HG02885 (cell line): Measurements from ENCODE around the gene VCPKMT.

Experiments
- ATAC-seq: cut with Tn5 transposase; IDR thresholded peaks from one replicate; pipeline ENCODE4 v1.9.1; 2021; ENCODE audit warnings: mild to moderate bottlenecking; ENCODE audit not compliant: unreplicated experiment, poor library complexity

VCPKMT gene

GRCh38 chr14:50116181-50116956, at the start of gene VCPKMT:
VCPKMT (minus strand) TSS chr14:50116572; CDS start chr14:50116552, 20 bp downstream.
- peak; percentile 98 for ATAC-seq

DNA sequence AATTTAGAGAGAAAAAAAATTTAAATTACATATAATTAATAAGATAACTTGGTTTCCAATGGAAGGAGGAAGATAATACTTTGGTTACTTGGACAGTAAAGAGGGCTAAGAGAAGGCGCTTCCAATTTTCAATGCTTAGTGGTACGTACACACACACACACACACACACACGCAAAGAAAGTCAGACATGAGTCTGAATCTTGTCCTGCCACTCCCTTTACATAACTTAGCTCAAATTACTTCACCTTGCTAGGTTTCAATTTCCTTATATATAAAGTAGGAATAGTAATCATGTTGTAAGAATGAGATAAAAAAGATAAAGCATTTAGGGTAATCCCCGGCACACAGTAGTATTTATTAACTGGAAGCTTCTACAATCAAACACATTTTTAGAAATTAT, 39.7 kb upstream of the VCPKMT start:
- no peak for ATAC-seq

GRCh38 chr14:50148799-50149198, 32.4 kb upstream of the VCPKMT start:
- ATAC-seq = no peak

- no peak for ATAC-seq
Measured at GRCh38 chr14:50139192-50139591, 22.8 kb upstream of the VCPKMT start.

- ATAC-seq = no peak
Measured at GRCh38 chr14:50127802-50128201, 11.4 kb upstream of the VCPKMT start.

GRCh38 chr14:50123062-50123461, 6.7 kb upstream of the VCPKMT start:
- no peak for ATAC-seq

DNA sequence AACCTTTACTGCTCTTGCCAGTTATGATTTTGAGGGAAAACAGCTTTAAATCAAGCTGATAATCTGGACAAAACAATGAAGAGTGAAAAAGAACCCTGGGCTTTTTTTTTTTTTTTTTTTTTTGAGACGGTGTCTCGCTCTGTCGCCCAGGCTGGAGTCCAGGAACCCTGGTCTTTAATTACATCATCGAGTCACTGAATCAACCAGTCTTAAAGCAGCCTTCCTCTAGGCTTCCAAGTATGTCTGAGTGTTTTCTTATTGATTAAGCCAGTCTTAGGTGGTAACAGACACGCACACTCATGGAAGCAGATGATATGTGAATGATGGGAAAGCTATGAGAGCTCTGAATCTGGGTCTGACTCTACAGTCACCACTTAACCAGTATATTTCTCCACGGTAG, 5.9 kb upstream of the VCPKMT start:
- no peak for ATAC-seq

DNA sequence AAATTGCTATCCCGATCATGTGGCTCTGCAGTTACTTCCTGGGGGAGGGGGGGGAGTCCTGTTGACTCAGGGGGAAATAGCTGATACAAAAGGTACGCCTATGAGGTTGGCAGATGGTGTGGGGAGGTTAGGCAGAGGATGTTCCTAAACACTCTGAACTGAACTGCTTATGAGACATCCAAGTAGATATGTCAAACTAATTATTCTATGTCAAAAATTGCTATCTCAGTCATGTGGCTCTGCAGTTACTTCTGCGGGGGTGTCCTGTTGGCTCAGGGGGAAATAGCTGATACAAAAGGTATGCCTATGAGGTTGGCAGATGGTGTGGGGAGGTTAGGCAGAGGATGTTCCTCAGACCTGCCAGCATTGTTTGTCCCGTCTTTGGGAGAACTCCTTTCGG, 5.1 kb upstream of the VCPKMT start:
- no peak for ATAC-seq

- no peak for ATAC-seq
Measured at GRCh38 chr14:50117456-50117855, 1.1 kb upstream of the VCPKMT start.

DNA sequence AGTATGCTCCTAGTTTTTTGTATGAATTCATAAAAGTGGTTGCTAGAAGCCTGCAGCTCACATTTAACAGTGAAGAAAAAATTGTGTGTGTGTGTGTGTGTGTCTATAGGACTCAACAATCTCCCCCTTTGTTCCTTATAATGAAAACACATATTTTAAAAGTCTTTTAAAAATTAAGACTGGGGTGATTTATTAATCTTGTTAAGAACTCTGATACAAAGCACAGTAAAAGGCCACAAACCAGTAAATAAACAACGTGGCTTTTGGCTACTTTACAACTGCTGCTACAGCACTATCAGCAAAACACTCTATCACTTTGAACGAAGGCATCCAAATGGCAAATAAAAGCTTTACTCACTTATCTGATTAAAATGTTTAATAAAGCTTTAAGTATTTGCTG, 594 bp upstream of the VCPKMT start:
- no peak for ATAC-seq

- no peak for ATAC-seq
Measured at GRCh38 chr14:50113381-50114035, 2.9 kb downstream of the VCPKMT start.

DNA sequence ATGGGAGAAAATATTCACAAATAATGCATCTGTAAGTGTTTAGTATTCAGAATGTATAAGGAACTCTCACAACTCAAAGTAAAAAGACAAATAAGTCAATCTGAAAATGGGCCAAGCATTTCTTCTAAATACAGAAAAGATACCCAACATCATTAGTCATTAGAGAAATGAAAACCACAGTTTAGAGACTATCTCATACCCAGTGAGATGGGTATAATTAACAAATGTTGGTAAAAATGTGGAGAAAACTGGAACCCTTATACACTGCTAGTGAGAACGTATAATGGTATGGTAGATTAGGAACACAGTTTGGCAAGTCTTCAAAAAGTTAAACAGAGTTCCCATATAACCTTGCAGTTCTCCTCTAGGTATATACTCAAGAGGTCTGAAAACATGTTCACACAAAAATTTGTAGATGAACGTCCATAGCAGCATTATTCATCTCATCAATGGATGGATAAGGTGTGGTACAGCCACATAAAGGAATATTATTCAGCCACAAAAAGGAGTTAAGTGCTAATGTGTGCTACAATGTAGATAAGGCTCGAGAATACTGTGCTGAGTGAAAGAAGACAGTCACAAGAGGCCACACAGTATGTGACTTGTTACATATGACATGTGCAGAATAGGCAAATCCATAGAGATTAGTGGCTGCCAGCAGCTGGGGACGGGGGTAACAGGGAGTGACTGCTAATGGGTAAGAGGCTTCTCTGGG, 5.9 kb downstream of the VCPKMT start:
- ATAC-seq = no peak

DNA sequence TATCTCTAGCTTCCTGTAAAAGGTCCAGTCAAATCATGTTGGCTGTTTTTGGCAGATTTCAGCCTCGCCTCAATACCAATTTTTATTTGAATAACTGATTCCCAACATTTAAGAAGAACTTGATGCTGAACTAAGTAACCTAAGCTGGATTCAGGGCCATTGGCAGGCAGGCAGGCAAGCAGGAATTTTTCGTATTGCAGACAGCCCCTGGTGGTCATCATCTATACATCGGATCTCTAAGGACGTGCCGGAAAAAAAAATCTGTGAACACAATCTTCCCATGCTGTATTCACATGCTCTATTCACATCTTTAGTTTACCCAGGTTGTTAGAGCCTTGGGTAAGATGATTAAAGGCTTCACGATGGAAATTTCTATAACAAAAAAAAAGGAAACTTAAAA, 7.0 kb downstream of the VCPKMT start:
- no peak for ATAC-seq

- no peak for ATAC-seq
Measured at GRCh38 chr14:50107850-50108249, 8.5 kb downstream of the VCPKMT start.

- no peak for ATAC-seq
Measured at GRCh38 chr14:50106178-50106577, 10.2 kb downstream of the VCPKMT start.

DNA sequence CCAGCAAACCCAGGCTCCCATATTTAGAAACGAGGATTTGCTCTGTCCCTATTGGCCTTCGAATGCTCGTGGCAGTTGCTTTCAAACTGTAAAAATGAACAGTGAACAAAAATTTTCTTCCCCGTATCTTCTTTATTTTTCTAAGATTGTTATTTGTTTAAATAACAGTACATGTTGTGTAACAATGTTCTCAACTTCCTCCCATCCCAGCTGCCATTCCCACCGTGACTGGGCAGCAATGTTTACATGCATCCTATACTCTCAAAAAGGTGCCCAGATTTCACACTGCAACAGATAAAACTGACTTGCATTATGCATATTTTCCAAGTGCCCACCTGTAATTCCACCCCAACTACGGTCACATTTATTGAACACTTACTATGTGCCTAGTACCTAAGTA, 12.8 kb downstream of the VCPKMT start:
- no peak for ATAC-seq

DNA sequence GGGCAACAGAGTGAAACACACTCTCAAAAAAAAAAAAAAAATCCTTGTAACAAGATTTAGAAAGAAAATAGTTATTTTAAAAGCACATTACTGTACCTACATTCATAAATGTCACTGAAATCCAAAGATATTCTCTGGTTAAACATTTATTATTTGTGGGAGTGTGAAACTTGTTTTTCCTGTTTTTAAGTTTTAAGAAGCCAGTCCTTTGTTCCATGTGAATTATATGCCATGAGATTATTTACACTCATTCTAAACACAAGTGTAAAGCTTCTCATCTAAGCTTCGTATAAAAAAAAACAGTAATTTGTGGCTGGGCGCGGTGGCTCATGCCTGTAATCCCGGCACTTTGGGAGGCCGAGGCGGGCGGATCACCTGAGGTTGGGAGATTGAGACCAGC, 15.0 kb downstream of the VCPKMT start:
- no peak for ATAC-seq

DNA sequence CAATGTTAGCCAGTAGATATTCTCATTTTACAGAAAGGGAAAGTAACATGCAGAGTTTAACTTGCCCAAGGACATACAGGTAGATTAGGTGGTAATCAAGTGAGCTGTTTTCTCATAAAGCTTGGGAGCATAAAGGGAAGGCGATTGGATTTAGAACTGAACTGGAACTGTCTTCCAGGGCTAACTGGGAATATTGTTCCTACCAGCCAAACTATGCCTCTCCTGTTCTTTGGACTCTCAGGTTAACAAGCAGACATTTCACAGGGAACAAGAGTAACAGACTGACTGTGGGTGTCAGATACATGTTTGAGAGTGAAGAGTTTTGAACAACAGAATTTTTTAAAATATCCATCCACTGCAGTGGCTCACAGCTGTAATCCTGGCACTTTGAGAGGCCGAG, 15.6 kb downstream of the VCPKMT start:
- no peak for ATAC-seq

DNA sequence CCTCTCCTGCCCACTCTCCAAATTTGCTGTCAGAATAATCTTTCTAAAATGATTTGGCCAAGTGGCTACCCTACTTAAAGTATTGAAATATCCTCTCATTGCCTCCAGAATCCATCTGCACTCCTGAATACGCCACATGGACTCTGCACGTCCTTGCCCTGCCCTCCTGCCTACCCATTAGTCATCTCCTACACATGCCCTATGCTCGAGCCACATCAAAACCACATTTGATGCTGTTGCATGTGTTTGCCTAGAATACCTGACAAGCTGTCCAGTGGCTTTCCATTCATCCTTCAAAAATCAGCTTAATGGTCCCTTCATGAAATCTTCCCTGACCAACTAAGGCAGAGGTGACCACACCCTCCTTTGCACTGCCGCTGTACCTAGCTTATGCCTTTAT, 17.0 kb downstream of the VCPKMT start:
- no peak for ATAC-seq

DNA sequence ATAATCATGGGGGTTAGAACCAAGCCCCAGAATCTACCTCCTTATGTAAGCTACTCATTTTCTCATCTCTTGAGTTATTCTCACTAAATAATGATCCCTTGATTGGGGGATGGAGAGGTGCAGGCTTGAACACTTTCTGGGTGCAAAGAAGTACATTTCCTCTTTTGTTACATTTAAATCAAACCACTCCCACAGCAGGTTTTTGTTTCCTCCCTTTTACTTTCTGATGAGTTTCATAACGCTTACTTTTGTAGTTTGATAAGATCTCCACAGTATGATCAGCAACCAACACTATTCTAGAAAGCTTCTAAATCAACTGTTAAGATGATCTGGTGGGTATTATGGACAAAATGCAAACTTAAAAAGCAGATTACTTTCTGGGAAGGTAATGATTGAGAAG, 20.5 kb downstream of the VCPKMT start:
- ATAC-seq = no peak

- no peak for ATAC-seq
Measured at GRCh38 chr14:50094056-50094755, 22.2 kb downstream of the VCPKMT start.
